NCI-H748 (cell line): ENCODE results near the gene OR51B5.
"Not testable (repeated sequence)": the region's sequence is repeated elsewhere in the genome, so short reads cannot be mapped to it uniquely, and the experiment has no call there.

ENCODE experiments used
- DNase-seq: peaks from one replicate; lab custom pipeline; 2025; ENCODE audit not compliant: unreplicated experiment; lab: John Stamatoyannopoulos, UW

The OR51B5 gene

GRCh38 chr11:5336331-5336730, 7.0 kb downstream of the OR51B5 start:
- no peak for DNase-seq

GRCh38 chr11:5335170-5335569, 8.2 kb downstream of the OR51B5 start:
- no peak for DNase-seq

- no peak for DNase-seq
Observed at GRCh38 chr11:5324197-5324596, 19.1 kb downstream of the OR51B5 start, which contains the start of gene OR51B2. OR51B2 (minus strand) TSS chr11:5324297; CDS start chr11:5324297, 0 bp downstream.

- peak; percentile 55 for DNase-seq
Observed at GRCh38 chr11:5317292-5317691, 26.0 kb downstream of the OR51B5 start.

GRCh38 chr11:5313326-5314023, 29.8 kb downstream of the OR51B5 start:
- not testable (repeated sequence) for DNase-seq

GRCh38 chr11:5310423-5310822, 32.9 kb downstream of the OR51B5 start:
- DNase-seq: no peak

GRCh38 chr11:5307256-5308019, 35.9 kb downstream of the OR51B5 start:
- no peak for DNase-seq

GRCh38 chr11:5304046-5304445, 39.3 kb downstream of the OR51B5 start:
- DNase-seq: no peak

- no peak for DNase-seq
Observed at GRCh38 chr11:5303626-5304025, 39.7 kb downstream of the OR51B5 start.

- no peak for DNase-seq
Observed at GRCh38 chr11:5301846-5302245, 41.5 kb downstream of the OR51B5 start, which contains the start of gene OR51B4. OR51B4 (minus strand) TSS chr11:5301946; CDS start chr11:5301946, 0 bp downstream.

- no peak for DNase-seq
Observed at GRCh38 chr11:5300251-5300650, 43.1 kb downstream of the OR51B5 start.

GRCh38 chr11:5298451-5298850, 44.9 kb downstream of the OR51B5 start:
- no peak for DNase-seq

- DNase-seq: no peak
Observed at GRCh38 chr11:5297721-5298323, 45.5 kb downstream of the OR51B5 start.

- not testable (repeated sequence) for DNase-seq
Observed at GRCh38 chr11:5294342-5294995, 48.9 kb downstream of the OR51B5 start.

GRCh38 chr11:5293028-5293427, 50.3 kb downstream of the OR51B5 start:
- no peak for DNase-seq
